Measurements from ENCODE around the gene ACTR6.

The ACTR6 gene

GRCh38 chr12:100208834-100209233, 8.2 kb downstream of the ACTR6 start:
- Histone ChIP-seq H3K4me3 (ENCODE audit: severe bottlenecking) (no peak overlapping the region), H3K4me1 (ENCODE audit: insufficient read depth, poor library complexity, severe bottlenecking) (no peaks in the 10 kb centered on the region), H3K36me3 (ENCODE audit: low read depth) (peaks cover 89% of the 10 kb centered on the region), H3K27me3 (ENCODE audit: insufficient read depth, poor library complexity, severe bottlenecking) (no peaks in the 10 kb centered on the region), H3K27ac (ENCODE audit: poor library complexity, severe bottlenecking) (no peak overlapping the region), H3K9me3 (ENCODE audit: severe bottlenecking) (no peaks in the 10 kb centered on the region)
- ATAC-seq (ENCODE audit: low read depth) (no peak), DNase-seq (ENCODE audit: low spot score) (no peak)
- TF ChIP-seq CTCF (IDR thresholded peaks at IDR 0.05; ENCODE audit: poor library complexity, severe bottlenecking) = no peak

GRCh38 chr12:100211698-100212097, 11.1 kb downstream of the ACTR6 start:
- ATAC-seq (ENCODE audit: low read depth) (no peak), DNase-seq (ENCODE audit: low spot score) (no peak)
- TF ChIP-seq CTCF (IDR thresholded peaks at IDR 0.05; ENCODE audit: poor library complexity, severe bottlenecking) = no peak
- H3K36me3 ChIP-seq (ENCODE audit: low read depth) = peaks cover 91% of the 10 kb centered on the region
- no peak overlapping the region for H3K27ac ChIP-seq (ENCODE audit: poor library complexity, severe bottlenecking)
- no peaks in the 10 kb centered on the region for H3K27me3 ChIP-seq (ENCODE audit: insufficient read depth, poor library complexity, severe bottlenecking)
- no peaks in the 10 kb centered on the region for H3K4me1 ChIP-seq (ENCODE audit: insufficient read depth, poor library complexity, severe bottlenecking)
- no peaks in the 10 kb centered on the region for H3K9me3 ChIP-seq (ENCODE audit: severe bottlenecking)
- no peak overlapping the region for H3K4me3 ChIP-seq (ENCODE audit: severe bottlenecking)

GRCh38 chr12:100213016-100213891, 12.6 kb downstream of the ACTR6 start:
- Histone ChIP-seq H3K9me3 (ENCODE audit: severe bottlenecking) (no peaks in the 10 kb centered on the region), H3K36me3 (ENCODE audit: low read depth) (peaks cover 91% of the 10 kb centered on the region), H3K4me1 (ENCODE audit: insufficient read depth, poor library complexity, severe bottlenecking) (no peaks in the 10 kb centered on the region), H3K27ac (ENCODE audit: poor library complexity, severe bottlenecking) (no peak overlapping the region), H3K4me3 (ENCODE audit: severe bottlenecking) (no peak overlapping the region), H3K27me3 (ENCODE audit: insufficient read depth, poor library complexity, severe bottlenecking) (no peaks in the 10 kb centered on the region)
- no peak for ATAC-seq (ENCODE audit: low read depth)
- no peak for TF ChIP-seq CTCF (IDR thresholded peaks at IDR 0.05; ENCODE audit: poor library complexity, severe bottlenecking)
- DNase-seq (ENCODE audit: low spot score) = no peak

GRCh38 chr12:100214518-100214917, 13.9 kb downstream of the ACTR6 start:
- no peak for TF ChIP-seq CTCF (IDR thresholded peaks at IDR 0.05; ENCODE audit: poor library complexity, severe bottlenecking)
- Histone ChIP-seq H3K27ac (ENCODE audit: poor library complexity, severe bottlenecking) (no peak overlapping the region), H3K4me1 (ENCODE audit: insufficient read depth, poor library complexity, severe bottlenecking) (no peaks in the 10 kb centered on the region), H3K27me3 (ENCODE audit: insufficient read depth, poor library complexity, severe bottlenecking) (no peaks in the 10 kb centered on the region), H3K4me3 (ENCODE audit: severe bottlenecking) (no peak overlapping the region), H3K9me3 (ENCODE audit: severe bottlenecking) (no peaks in the 10 kb centered on the region), H3K36me3 (ENCODE audit: low read depth) (peaks cover 91% of the 10 kb centered on the region)
- ATAC-seq (ENCODE audit: low read depth) (no peak), DNase-seq (ENCODE audit: low spot score) (no peak)

GRCh38 chr12:100215209-100215608, 14.6 kb downstream of the ACTR6 start:
- Histone ChIP-seq H3K36me3 (ENCODE audit: low read depth) (peaks cover 91% of the 10 kb centered on the region), H3K27ac (ENCODE audit: poor library complexity, severe bottlenecking) (no peak overlapping the region), H3K4me3 (ENCODE audit: severe bottlenecking) (no peak overlapping the region), H3K9me3 (ENCODE audit: severe bottlenecking) (no peaks in the 10 kb centered on the region), H3K27me3 (ENCODE audit: insufficient read depth, poor library complexity, severe bottlenecking) (no peaks in the 10 kb centered on the region), H3K4me1 (ENCODE audit: insufficient read depth, poor library complexity, severe bottlenecking) (no peaks in the 10 kb centered on the region)
- ATAC-seq (ENCODE audit: low read depth) (no peak), DNase-seq (ENCODE audit: low spot score) (no peak)
- no peak for TF ChIP-seq CTCF (IDR thresholded peaks at IDR 0.05; ENCODE audit: poor library complexity, severe bottlenecking)

All from RWPE2 (cell line).